BLaER1 (cell line): ENCODE results near the gene COX7A1.

Experiments
- H3K27ac ChIP-seq: shearing (Covaris generic); formaldehyde crosslinking; 2 replicates; pipeline ENCODE4 v1.8.1; 2022
- H3K27me3 ChIP-seq: shearing (Covaris generic); formaldehyde crosslinking; 2 replicates; pipeline ENCODE4 v1.8.1; 2022
- H3K36me3 ChIP-seq: shearing (Covaris generic); formaldehyde crosslinking; 2 replicates; pipeline ENCODE4 v1.8.1; 2022
- H3K4me1 ChIP-seq: shearing (Covaris generic); formaldehyde crosslinking; 2 replicates; pipeline ENCODE4 v1.8.1; 2022
- H3K4me2 ChIP-seq: shearing (Covaris generic); formaldehyde crosslinking; 2 replicates; pipeline ENCODE4 v1.8.1; 2022
- H3K4me3 ChIP-seq: shearing (Covaris generic); formaldehyde crosslinking; 2 replicates; pipeline ENCODE4 v1.8.1; 2022
- H3K9ac ChIP-seq: shearing (Covaris generic); formaldehyde crosslinking; 2 replicates; pipeline ENCODE4 v1.8.1; 2022
- H3K9me3 ChIP-seq: shearing (Covaris generic); formaldehyde crosslinking; 2 replicates; pipeline ENCODE4 v1.8.1; 2022
- H4K20me1 ChIP-seq: shearing (Covaris generic); formaldehyde crosslinking; 2 replicates; pipeline ENCODE4 v1.8.1; 2022
- Cebpa-rat ChIP-seq: shearing (Covaris generic); IDR thresholded peaks from 2 replicates; pipeline ENCODE4 v1.8.1; 2022

The COX7A1 gene

GRCh38 chr19:36128392-36128736, 23.9 kb downstream of the COX7A1 start:
- Histone ChIP-seq H3K36me3 (peaks cover 29% of the 10 kb centered on the region), H4K20me1 (no peaks in the 10 kb centered on the region), H3K4me3 (peak overlapping the region; percentile 68), H3K4me1 (peaks cover 57% of the 10 kb centered on the region), H3K27ac (peak overlapping the region; percentile 83), H3K27me3 (no peaks in the 10 kb centered on the region), H3K4me2 (peak overlapping the region; percentile 90), H3K9me3 (no peaks in the 10 kb centered on the region), H3K9ac (peak overlapping the region; percentile 82)
- TF ChIP-seq Cebpa-rat: no peak

- no peaks in the 10 kb centered on the region for H3K27me3 ChIP-seq
- no peak overlapping the region for H3K4me2 ChIP-seq
- TF ChIP-seq Cebpa-rat: no peak
- no peaks in the 10 kb centered on the region for H4K20me1 ChIP-seq
- H3K27ac ChIP-seq: no peak overlapping the region
- H3K9me3 ChIP-seq: no peaks in the 10 kb centered on the region
- no peak overlapping the region for H3K4me3 ChIP-seq
- no peak overlapping the region for H3K9ac ChIP-seq
- peaks cover 56% of the 10 kb centered on the region for H3K4me1 ChIP-seq
- peaks cover 56% of the 10 kb centered on the region for H3K36me3 ChIP-seq
These were observed 26.7 kb downstream of the COX7A1 start for GRCh38 chr19:36125557-36125956.

DNA sequence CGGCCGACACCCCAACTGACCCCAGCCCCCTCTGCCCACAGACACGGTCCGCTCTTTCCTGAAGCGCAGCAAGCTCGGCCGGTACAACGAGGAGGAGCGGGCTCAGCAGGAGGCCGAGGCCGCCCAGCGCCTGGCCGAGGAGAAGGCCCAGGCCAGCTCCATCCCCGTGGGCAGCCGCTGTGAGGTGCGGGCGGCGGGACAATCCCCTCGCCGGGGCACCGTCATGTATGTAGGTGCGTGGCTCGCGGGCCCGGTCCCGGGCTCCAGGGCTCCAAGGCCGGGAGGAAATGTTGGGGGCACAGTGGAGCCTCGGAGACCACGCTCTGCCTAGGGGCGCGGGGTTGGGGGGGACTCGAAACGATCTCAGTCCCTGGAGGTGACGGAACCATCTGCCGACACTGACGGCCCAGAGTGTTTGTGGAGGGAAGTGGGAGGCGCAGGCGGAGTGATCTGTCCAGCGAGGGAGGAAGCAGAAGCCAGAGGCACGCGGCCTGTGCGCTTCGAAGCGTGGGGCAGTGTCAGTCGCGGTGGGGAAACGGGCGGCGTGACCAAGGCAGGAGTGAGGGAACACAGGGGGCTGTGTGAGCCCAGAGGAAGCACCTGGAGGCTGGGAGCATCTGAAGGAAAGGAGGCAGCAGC, 30.6 kb downstream of the COX7A1 start:
- no peaks in the 10 kb centered on the region for H3K27me3 ChIP-seq
- H3K4me1 ChIP-seq: peaks cover 53% of the 10 kb centered on the region
- H3K27ac ChIP-seq: no peak overlapping the region
- 0 out of 2 replicates have a peak overlapping the region, but pooled peaks have one; percentile 8 for H3K9ac ChIP-seq
- peaks cover 9% of the 10 kb centered on the region; the same call in 1 of the 2 replicates for H4K20me1 ChIP-seq
- peak overlapping the region; percentile 24 for H3K4me2 ChIP-seq
- H3K9me3 ChIP-seq: no peaks in the 10 kb centered on the region
- H3K36me3 ChIP-seq: peaks cover 95% of the 10 kb centered on the region
- no peak for TF ChIP-seq Cebpa-rat
- H3K4me3 ChIP-seq: no peak overlapping the region

DNA sequence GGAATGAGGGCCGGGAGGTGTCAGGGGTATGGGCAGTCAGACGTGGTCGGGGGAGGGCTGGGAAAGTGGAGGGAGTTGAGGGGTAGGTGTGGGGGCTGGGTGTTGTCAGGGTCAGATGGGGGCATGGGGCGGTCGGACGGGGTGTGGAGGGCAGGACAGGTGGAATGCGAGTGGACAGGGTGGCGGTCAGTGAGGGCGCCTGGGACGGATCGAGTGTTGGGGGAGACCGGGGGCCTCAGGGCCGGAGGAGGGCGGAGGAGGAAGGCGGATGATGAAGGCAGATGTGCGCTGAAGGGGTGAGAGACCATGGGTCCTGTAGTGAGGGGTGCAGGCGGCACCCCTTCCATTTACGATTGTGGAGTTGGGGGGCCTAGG, 31.3 kb downstream of the COX7A1 start:
- no peaks in the 10 kb centered on the region for H3K27me3 ChIP-seq
- H3K4me3 ChIP-seq: no peak overlapping the region
- H3K9me3 ChIP-seq: no peaks in the 10 kb centered on the region
- no peak for TF ChIP-seq Cebpa-rat
- peak overlapping the region; percentile 55 for H3K4me2 ChIP-seq
- peaks cover 53% of the 10 kb centered on the region for H3K4me1 ChIP-seq
- H4K20me1 ChIP-seq: peaks cover 15% of the 10 kb centered on the region; the same call in 1 of the 2 replicates
- no peak overlapping the region; the same call in 1 of the 2 replicates for H3K27ac ChIP-seq
- H3K36me3 ChIP-seq: peaks cover 94% of the 10 kb centered on the region
- H3K9ac ChIP-seq: no peak overlapping the region

GRCh38 chr19:36120092-36120983, 31.9 kb downstream of the COX7A1 start:
- Histone ChIP-seq H3K4me3 (no peak overlapping the region), H3K9me3 (no peaks in the 10 kb centered on the region), H3K4me2 (peak overlapping the region; percentile 55), H3K27me3 (no peaks in the 10 kb centered on the region), H3K36me3 (peaks cover 87% of the 10 kb centered on the region), H4K20me1 (peaks cover 17% of the 10 kb centered on the region; the same call in 1 of the 2 replicates), H3K9ac (peak overlapping the region; percentile 50), H3K4me1 (peaks cover 50% of the 10 kb centered on the region), H3K27ac (peak overlapping the region; percentile 44; the same call in 1 of the 2 replicates)
- TF ChIP-seq Cebpa-rat: no peak

- H3K36me3 ChIP-seq: peaks cover 71% of the 10 kb centered on the region
These were observed 36.0 kb downstream of the COX7A1 start for GRCh38 chr19:36116344-36116637.

GRCh38 chr19:36115453-36116343, 36.5 kb downstream of the COX7A1 start, which contains the start of gene TBCB:
Gene TBCB, plus strand, starts transcription at chr19:36115468. Its CDS starts 93 bp downstream, at chr19:36115561.
- Histone ChIP-seq H3K36me3 (peaks cover 72% of the 10 kb centered on the region), H3K4me2 (peak within 1 kb of the TSS; percentile 95), H3K27ac (peak within 1 kb of the TSS; percentile 81), H3K4me1 (peaks cover 52% of the 10 kb centered on the region), H3K9me3 (no peaks in the 10 kb centered on the region), H4K20me1 (peaks cover 28% of the 10 kb centered on the region), H3K27me3 (no peaks in the 10 kb centered on the region), H3K4me3 (peak within 1 kb of the TSS; percentile 93), H3K9ac (peak within 1 kb of the TSS; percentile 89)
- no peak for TF ChIP-seq Cebpa-rat

More at GRCh38 chr19:36116344-36116637, 36.0 kb downstream of the COX7A1 start:
- Histone ChIP-seq H3K9ac (peak overlapping the region; percentile 83), H4K20me1 (peaks cover 28% of the 10 kb centered on the region), H3K4me2 (peak overlapping the region; percentile 95), H3K27me3 (no peaks in the 10 kb centered on the region), H3K4me1 (peaks cover 57% of the 10 kb centered on the region), H3K9me3 (no peaks in the 10 kb centered on the region), H3K4me3 (peak overlapping the region; percentile 93), H3K27ac (peak overlapping the region; percentile 65; the same call in 1 of the 2 replicates)
- no peak for TF ChIP-seq Cebpa-rat

- H3K9ac ChIP-seq: peak within 1 kb of the TSS; percentile 89
- no peaks in the 10 kb centered on the region for H3K27me3 ChIP-seq
- H3K9me3 ChIP-seq: no peaks in the 10 kb centered on the region
- peak within 1 kb of the TSS; percentile 93 for H3K4me3 ChIP-seq
- no peak for TF ChIP-seq Cebpa-rat
- peaks cover 69% of the 10 kb centered on the region for H3K36me3 ChIP-seq
- peak within 1 kb of the TSS; percentile 81 for H3K27ac ChIP-seq
- peaks cover 44% of the 10 kb centered on the region for H3K4me1 ChIP-seq
- peaks cover 23% of the 10 kb centered on the region for H4K20me1 ChIP-seq
- H3K4me2 ChIP-seq: peak within 1 kb of the TSS; percentile 95
These were observed 37.4 kb downstream of the COX7A1 start, which contains the start of gene POLR2I for GRCh38 chr19:36114721-36115452. Gene POLR2I, minus strand, starts transcription at chr19:36114875. Its CDS starts 19 bp downstream, at chr19:36114856.
